Calu3 (cell line): ENCODE data around the gene EVC2. TPM values are rescaled to one million over a fixed set of nuclear protein-coding genes. Genes with fewer than 3 reads are reported as not detected.

Source experiments
- BruUV-seq: library from RNA; stranded (reverse); fragments of 400-500 nt; replicated peaks from 2 replicates; lab custom pipeline; 2021; lab: Mats Ljungman, UMichigan
- CTCF ChIA-PET: fragments of 300-600 bp; sonication (Branson Sonifier 250); formaldehyde crosslinking; loops from one replicate; lab custom pipeline; 2022; ENCODE audit warnings: antibody characterized with exemption; lab: Charles Lee
- DNase-seq: peaks from one replicate; pipeline ENCODE4 v3.0.0; 2022
- H3K27ac Mint-ChIP-seq: one replicate; pipeline ENCODE4 v1.8.0; 2022; ENCODE audit warnings: mixed read lengths; ENCODE audit not compliant: unreplicated experiment
- H3K27me3 Mint-ChIP-seq: one replicate; pipeline ENCODE4 v1.8.0; 2022; ENCODE audit warnings: mixed read lengths; ENCODE audit not compliant: unreplicated experiment
- H3K36me3 Mint-ChIP-seq: one replicate; pipeline ENCODE4 v1.8.0; 2022; ENCODE audit warnings: mild to moderate bottlenecking, moderate library complexity, mixed read lengths; ENCODE audit not compliant: insufficient read depth, unreplicated experiment
- H3K4me1 Mint-ChIP-seq: one replicate; pipeline ENCODE4 v1.8.0; 2022; ENCODE audit warnings: mild to moderate bottlenecking, low read depth, mixed read lengths; ENCODE audit not compliant: unreplicated experiment
- H3K4me3 Mint-ChIP-seq: one replicate; pipeline ENCODE4 v1.8.0; 2022; ENCODE audit warnings: mild to moderate bottlenecking, low read depth, moderate library complexity, mixed read lengths; ENCODE audit not compliant: unreplicated experiment
- H3K9me3 Mint-ChIP-seq: one replicate; pipeline ENCODE4 v1.8.0; 2022; ENCODE audit warnings: low read depth, mixed read lengths; ENCODE audit not compliant: unreplicated experiment
- CTCF ChIP-seq: fragments of 200-600 bp; IDR thresholded peaks from one replicate; pipeline ENCODE4 v1.8.0; 2022; ENCODE audit warnings: antibody characterized with exemption; ENCODE audit not compliant: unreplicated experiment
- intact Hi-C: fragments of 100-400 bp; cut with micrococcal nuclease; formaldehyde crosslinking; loops from one replicate; pipeline ENCODE4 v1.10.0; 2022; ENCODE audit not compliant: unreplicated experiment
- total RNA-seq: library from RNA; stranded (reverse); gene quantifications from 2 replicates; pipeline ENCODE4 v1.2.3, GENCODE V29; 2022

EVC2 gene
- total RNA-seq, 1 experiment from 2014 or later, result not detected

- H3K9me3 Mint-ChIP-seq, result peaks cover 8% of the 10 kb centered on the region
- H3K4me3 Mint-ChIP-seq, result no peak overlapping the region
- no peak overlapping the region for H3K27ac Mint-ChIP-seq
- BruUV-seq, result no TSS peak
- H3K36me3 Mint-ChIP-seq, result no peaks in the 10 kb centered on the region
- H3K27me3 Mint-ChIP-seq, result no peaks in the 10 kb centered on the region
- no peak for TF ChIP-seq CTCF
- no peaks in the 10 kb centered on the region for H3K4me1 Mint-ChIP-seq
- DNase-seq, result no peak
- CTCF ChIA-PET, result no interaction called here
- intact Hi-C loops, result no loop called here
These were observed 3.3 kb upstream of the EVC2 start for GRCh38 chr4:5711479-5712184.

GRCh38 chr4:5710961-5711478 lies 2.7 kb upstream of the EVC2 start, which contains the start of gene EVC:
EVC (plus strand) TSS chr4:5711201; CDS start chr4:5711381, 180 bp downstream.
- no TSS peak for BruUV-seq

GRCh38 chr4:5710065-5710960 lies 2.0 kb upstream of the EVC2 start:
- no peak for DNase-seq
- no peak overlapping the region for H3K4me3 Mint-ChIP-seq
- intact Hi-C loops, result no loop called here
- no peaks in the 10 kb centered on the region for H3K4me1 Mint-ChIP-seq
- CTCF ChIA-PET, result no interaction called here
- H3K27ac Mint-ChIP-seq, result no peak overlapping the region
- H3K36me3 Mint-ChIP-seq, result no peaks in the 10 kb centered on the region
- no peaks in the 10 kb centered on the region for H3K27me3 Mint-ChIP-seq
- BruUV-seq, result no TSS peak
- TF ChIP-seq CTCF, result no peak
- H3K9me3 Mint-ChIP-seq, result peaks cover 8% of the 10 kb centered on the region

More at GRCh38 chr4:5710961-5711478, 2.7 kb upstream of the EVC2 start, which contains the start of gene EVC:
- Mint-ChIP-seq H3K9me3 (peaks cover 8% of the 10 kb centered on the region), H3K4me3 (no peak within 1 kb of the TSS), H3K27ac (no peak within 1 kb of the TSS), H3K27me3 (no peaks in the 10 kb centered on the region), H3K4me1 (no peaks in the 10 kb centered on the region), H3K36me3 (no peaks in the 10 kb centered on the region)
- intact Hi-C loops, result no loop called here
- DNase-seq, result no peak
- CTCF ChIA-PET, result no interaction called here
- no peak for TF ChIP-seq CTCF

- Mint-ChIP-seq H3K36me3 (no peaks in the 10 kb centered on the region), H3K27me3 (no peaks in the 10 kb centered on the region), H3K27ac (no peak overlapping the region), H3K4me1 (no peaks in the 10 kb centered on the region), H3K4me3 (no peak overlapping the region), H3K9me3 (peaks cover 8% of the 10 kb centered on the region)
- no TSS peak for BruUV-seq
- TF ChIP-seq CTCF, result no peak
- CTCF ChIA-PET, result no interaction called here
- DNase-seq, result no peak
- intact Hi-C loops, result no loop called here
These were observed 832 bp upstream of the EVC2 start for GRCh38 chr4:5709207-5709575.
